ENCODE measurements around the gene PDIA6. TPM values are rescaled to one million over a fixed set of nuclear protein-coding genes. Genes with fewer than 3 reads are reported as not detected.
A peak's percentile ranks its signal among the peaks of the same experiment; 100 is the strongest.

PDIA6 gene
- total RNA-seq, 4 donors from 2014 or later = 63.7 to 91.1 (median 77.9) TPM

- no peak overlapping the region for H3K27ac ChIP-seq
- no peaks in the 10 kb centered on the region for H3K27me3 ChIP-seq
- H3K36me3 ChIP-seq = no peaks in the 10 kb centered on the region
- no peak overlapping the region for H3K4me3 ChIP-seq
- peaks cover 0 to 4% (median under 1%) of the 10 kb centered on the region in 4 donors for H3K4me1 ChIP-seq
- no peak for DNase-seq
- TF ChIP-seq POLR2A (IDR thresholded peaks at IDR 0.05) = no peak
- H3K9me3 ChIP-seq = peaks cover 0 to 18% (median 7%) of the 10 kb centered on the region in 4 donors
Measured at GRCh38 chr2:10837298-10838266, 25.0 kb upstream of the PDIA6 start.

GRCh38 chr2:10835052-10835970 is 22.7 kb upstream of the PDIA6 start:
- Histone ChIP-seq H3K4me3 (peak overlapping the region in 1 of 4 donors; percentile 14), H3K27ac (no peak overlapping the region)

GRCh38 chr2:10834068-10834655 is 21.6 kb upstream of the PDIA6 start:
- TF ChIP-seq POLR2A (IDR thresholded peaks at IDR 0.05) (no peak), CTCF (IDR thresholded peaks at IDR 0.05) (no peak)
- no peak overlapping the region for H3K4me3 ChIP-seq
- H3K27me3 ChIP-seq = no peaks in the 10 kb centered on the region
- H3K27ac ChIP-seq = no peak overlapping the region
- H3K36me3 ChIP-seq = no peaks in the 10 kb centered on the region
- no peak for DNase-seq
- peaks cover 0 to 16% (median 2%) of the 10 kb centered on the region in 4 donors for H3K4me1 ChIP-seq
- no peaks in the 10 kb centered on the region for H3K9me3 ChIP-seq

More at GRCh38 chr2:10835052-10835970, 22.7 kb upstream of the PDIA6 start:
- Histone ChIP-seq H3K36me3 (no peaks in the 10 kb centered on the region), H3K9me3 (peaks cover 0 to 3% (median 0%) of the 10 kb centered on the region in 4 donors), H3K4me1 (peaks cover 0 to 10% (median 2%) of the 10 kb centered on the region in 4 donors), H3K27me3 (no peaks in the 10 kb centered on the region)
- peak; percentile 62 to 91 (median 91) for DNase-seq
- TF ChIP-seq CTCF (IDR thresholded peaks at IDR 0.05) (peak; percentile 40 to 93 (median 84)), POLR2A (IDR thresholded peaks at IDR 0.05) (no peak)

GRCh38 chr2:10833021-10833420 is 20.4 kb upstream of the PDIA6 start:
- no peak for TF ChIP-seq POLR2A (IDR thresholded peaks at IDR 0.05)
- H3K4me1 ChIP-seq = peaks cover 0 to 16% (median 2%) of the 10 kb centered on the region in 4 donors

GRCh38 chr2:10832203-10832936 is 19.8 kb upstream of the PDIA6 start:
- H3K27me3 ChIP-seq = no peaks in the 10 kb centered on the region

More at GRCh38 chr2:10833021-10833420, 20.4 kb upstream of the PDIA6 start:
- H3K27me3 ChIP-seq = no peaks in the 10 kb centered on the region
- no peak for DNase-seq
- no peak overlapping the region for H3K4me3 ChIP-seq
- no peaks in the 10 kb centered on the region for H3K36me3 ChIP-seq
- no peaks in the 10 kb centered on the region for H3K9me3 ChIP-seq
- no peak overlapping the region for H3K27ac ChIP-seq

More at GRCh38 chr2:10832203-10832936, 19.8 kb upstream of the PDIA6 start:
- H3K4me3 ChIP-seq = no peak overlapping the region
- peaks cover 0 to 16% (median 2%) of the 10 kb centered on the region in 4 donors for H3K4me1 ChIP-seq
- DNase-seq = peak; percentile 66 to 90 (median 88)
- H3K36me3 ChIP-seq = no peaks in the 10 kb centered on the region
- no peaks in the 10 kb centered on the region for H3K9me3 ChIP-seq
- TF ChIP-seq POLR2A (IDR thresholded peaks at IDR 0.05) (no peak), CTCF (IDR thresholded peaks at IDR 0.05) (peak; percentile 89 to 96 (median 95))
- H3K27ac ChIP-seq = no peak overlapping the region

All from Peyer's patch (tissue), 4 donors.